ENCODE results near the gene PRM3. TPM values are rescaled to one million over a fixed set of nuclear protein-coding genes. Genes with fewer than 3 reads are reported as not detected.
A peak's percentile ranks its signal among the peaks of the same experiment; 100 is the strongest.

The PRM3 gene
- total and polyA plus RNA-seq, 9 donors, result not detected

DNA sequence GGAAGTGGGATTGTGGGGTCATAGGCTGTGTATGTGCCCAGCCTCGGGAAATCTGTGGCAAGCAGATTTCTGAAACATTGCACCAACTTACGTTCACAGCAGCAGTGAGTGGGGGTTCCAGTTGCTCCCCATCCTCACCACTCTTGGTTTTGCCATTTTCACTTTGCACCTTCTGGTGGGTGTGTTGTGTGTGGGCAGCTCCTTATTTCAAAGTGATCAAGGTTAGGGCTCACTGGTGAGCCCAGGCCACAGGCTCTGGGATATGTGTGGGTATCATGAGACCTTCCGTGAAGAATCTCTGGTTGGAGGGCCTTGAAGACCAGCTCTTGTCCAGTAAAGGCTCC is 37.2 kb upstream of the PRM3 start:
- Histone ChIP-seq H3K27me3 (no peaks in the 10 kb centered on the region), H3K4me3 (no peak overlapping the region), H3K4me1 (ENCODE audit: insufficient read depth) (peaks cover 20% of the 10 kb centered on the region), H3K9me3 (no peaks in the 10 kb centered on the region), H3K27ac (peak overlapping the region in 1 of 2 donors; percentile 40), H3K36me3 (no peaks in the 10 kb centered on the region)
- DNase-seq, result no peak
- 93 to 96% (median 94%) methylated on average over 3 of the region's 3 CpGs for WGBS, 3 donors
- intact Hi-C loops (cut with DNase I), result loop anchor here in 1 of 4 donors (5.0 kb wide), 1 partner anchor 53 kb away; the partner anchor contains the start of gene SOCS1
- TF ChIP-seq, protein P1, sequence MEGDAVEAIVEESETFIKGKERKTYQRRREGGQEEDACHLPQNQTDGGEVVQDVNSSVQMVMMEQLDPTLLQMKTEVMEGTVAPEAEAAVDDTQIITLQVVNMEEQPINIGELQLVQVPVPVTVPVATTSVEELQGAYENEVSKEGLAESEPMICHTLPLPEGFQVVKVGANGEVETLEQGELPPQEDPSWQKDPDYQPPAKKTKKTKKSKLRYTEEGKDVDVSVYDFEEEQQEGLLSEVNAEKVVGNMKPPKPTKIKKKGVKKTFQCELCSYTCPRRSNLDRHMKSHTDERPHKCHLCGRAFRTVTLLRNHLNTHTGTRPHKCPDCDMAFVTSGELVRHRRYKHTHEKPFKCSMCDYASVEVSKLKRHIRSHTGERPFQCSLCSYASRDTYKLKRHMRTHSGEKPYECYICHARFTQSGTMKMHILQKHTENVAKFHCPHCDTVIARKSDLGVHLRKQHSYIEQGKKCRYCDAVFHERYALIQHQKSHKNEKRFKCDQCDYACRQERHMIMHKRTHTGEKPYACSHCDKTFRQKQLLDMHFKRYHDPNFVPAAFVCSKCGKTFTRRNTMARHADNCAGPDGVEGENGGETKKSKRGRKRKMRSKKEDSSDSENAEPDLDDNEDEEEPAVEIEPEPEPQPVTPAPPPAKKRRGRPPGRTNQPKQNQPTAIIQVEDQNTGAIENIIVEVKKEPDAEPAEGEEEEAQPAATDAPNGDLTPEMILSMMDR (IDR thresholded peaks at IDR 0.05), result no peak
- TF ChIP-seq EP300 (IDR thresholded peaks at IDR 0.05), result no peak
- TF ChIP-seq POLR2A (IDR thresholded peaks at IDR 0.05), result no peak

DNA sequence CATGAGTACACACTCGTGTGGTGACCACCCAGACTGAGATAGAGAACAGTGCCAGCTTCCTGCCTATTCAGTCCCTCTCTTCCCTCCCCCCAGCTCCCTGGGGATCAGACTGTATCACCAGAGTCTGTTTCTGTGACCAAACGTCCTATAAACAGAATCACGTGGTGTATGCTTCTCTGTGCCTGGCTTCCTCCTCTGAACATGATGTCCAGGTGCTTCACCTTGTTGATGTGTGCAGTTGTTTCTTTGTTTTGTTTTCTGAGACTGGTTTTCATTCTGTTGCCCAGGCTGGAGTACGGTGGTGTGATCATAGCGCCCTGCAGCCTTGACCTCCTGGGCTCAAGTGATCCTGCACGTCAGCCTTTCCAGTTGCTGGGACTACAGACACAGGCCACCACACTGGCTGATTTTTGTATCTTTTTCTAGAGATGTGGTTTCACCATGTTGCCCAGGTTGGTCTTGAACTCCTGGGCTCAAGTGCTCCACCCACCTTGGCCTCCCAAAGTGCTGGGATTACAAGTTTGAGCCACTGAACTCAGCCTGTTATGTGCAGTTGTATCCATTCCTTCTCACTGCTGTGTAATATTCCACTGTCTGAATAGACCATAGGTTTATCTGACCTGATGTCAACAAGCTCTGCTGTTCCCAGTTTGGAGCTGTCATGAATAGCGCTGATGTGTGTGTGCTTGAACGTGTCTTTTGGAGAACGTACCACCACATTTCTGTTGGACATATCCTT is 36.6 kb upstream of the PRM3 start:
- H3K9me3 ChIP-seq, result no peaks in the 10 kb centered on the region
- intact Hi-C loops (cut with DNase I), result loop anchor here in 1 of 4 donors (5.0 kb wide), 1 partner anchor 53 kb away; the partner anchor contains the start of gene SOCS1
- H3K4me3 ChIP-seq, result no peak overlapping the region
- peak in 2 of 5 donors; percentile 39 to 54 for DNase-seq
- no peak overlapping the region for H3K27ac ChIP-seq
- peaks cover 20% of the 10 kb centered on the region for H3K4me1 ChIP-seq (ENCODE audit: insufficient read depth)
- 42 to 49% (median 45%) methylated on average over 9 of the region's 9 CpGs for WGBS, 3 donors
- TF ChIP-seq POLR2A (IDR thresholded peaks at IDR 0.05) (no peak), EP300 (IDR thresholded peaks at IDR 0.05) (no peak)
- TF ChIP-seq, protein P1 (IDR thresholded peaks at IDR 0.05), result no peak
- no peaks in the 10 kb centered on the region for H3K27me3 ChIP-seq
- no peaks in the 10 kb centered on the region for H3K36me3 ChIP-seq

DNA sequence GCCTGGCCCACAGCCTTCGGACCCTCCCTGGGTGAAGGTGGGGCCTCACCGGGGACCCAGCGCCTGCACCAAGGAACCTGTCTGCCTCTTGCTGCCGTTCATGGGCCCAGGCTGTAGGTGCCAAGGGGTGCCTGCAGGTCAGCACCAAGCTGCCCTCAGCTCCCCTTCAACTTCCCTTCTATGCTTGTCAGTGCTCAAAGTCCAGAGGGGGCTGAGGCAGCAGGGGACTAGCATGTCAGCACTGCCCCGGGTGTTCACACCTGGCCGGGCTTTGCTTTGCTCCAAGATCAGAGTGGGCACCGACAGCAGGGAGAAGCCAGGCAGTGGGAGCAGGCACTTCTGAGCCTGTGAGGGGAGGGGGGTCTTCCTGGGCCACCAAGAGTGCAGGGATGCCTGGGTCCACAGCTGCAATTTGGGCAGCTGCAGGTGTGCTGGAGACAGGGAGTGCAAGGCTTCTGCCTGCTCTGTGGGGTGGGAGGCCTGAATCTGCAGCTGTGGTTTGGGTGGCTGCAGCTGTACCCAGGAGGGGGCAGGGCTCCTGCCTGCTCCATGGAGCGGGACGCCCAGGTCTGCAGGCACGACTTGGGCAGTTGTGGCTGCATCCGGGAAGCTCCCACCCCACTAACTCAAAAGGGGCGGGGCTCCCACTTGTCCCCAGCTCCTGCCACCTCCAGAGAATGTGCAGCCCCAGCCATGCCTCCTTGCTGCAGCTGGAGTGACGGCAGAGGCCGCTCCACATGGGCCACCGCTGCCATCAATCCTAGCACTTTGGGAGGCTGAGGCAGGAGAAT is 35.3 kb upstream of the PRM3 start:
- Histone ChIP-seq H3K4me3 (no peak overlapping the region), H3K36me3 (no peaks in the 10 kb centered on the region), H3K4me1 (ENCODE audit: insufficient read depth) (peaks cover 20% of the 10 kb centered on the region), H3K27ac (no peak overlapping the region), H3K9me3 (no peaks in the 10 kb centered on the region), H3K27me3 (no peaks in the 10 kb centered on the region)
- 77 to 88% (median 82%) methylated on average over 15 of the region's 15 CpGs for WGBS, 3 donors
- TF ChIP-seq, protein P1 (IDR thresholded peaks at IDR 0.05), result no peak
- no peak for TF ChIP-seq EP300 (IDR thresholded peaks at IDR 0.05)
- TF ChIP-seq POLR2A (IDR thresholded peaks at IDR 0.05), result no peak
- no peak for DNase-seq
- intact Hi-C loops (cut with DNase I), result no loop called here

- TF ChIP-seq EP300 (IDR thresholded peaks at IDR 0.05), result no peak
- TF ChIP-seq, protein P1 (IDR thresholded peaks at IDR 0.05), result no peak
- no peak for TF ChIP-seq POLR2A (IDR thresholded peaks at IDR 0.05)
- no peak for DNase-seq
- H3K4me3 ChIP-seq, result no peak overlapping the region
- intact Hi-C loops (cut with DNase I), result no loop called here
- H3K9me3 ChIP-seq, result no peaks in the 10 kb centered on the region
- H3K27me3 ChIP-seq, result no peaks in the 10 kb centered on the region
- WGBS, 3 donors, result 88 to 97% (median 93%) methylated on average over 18 to 21 of the region's 21 CpGs
- H3K27ac ChIP-seq, result no peak overlapping the region
- H3K36me3 ChIP-seq, result no peaks in the 10 kb centered on the region
- H3K4me1 ChIP-seq (ENCODE audit: insufficient read depth), result peaks cover 18% of the 10 kb centered on the region
Observed at GRCh38 chr16:11307639-11308492, 34.4 kb upstream of the PRM3 start.

Measured in ovary (tissue), 9 donors.